ENCODE results near the gene RAP1GAP.

Gene RAP1GAP

DNA sequence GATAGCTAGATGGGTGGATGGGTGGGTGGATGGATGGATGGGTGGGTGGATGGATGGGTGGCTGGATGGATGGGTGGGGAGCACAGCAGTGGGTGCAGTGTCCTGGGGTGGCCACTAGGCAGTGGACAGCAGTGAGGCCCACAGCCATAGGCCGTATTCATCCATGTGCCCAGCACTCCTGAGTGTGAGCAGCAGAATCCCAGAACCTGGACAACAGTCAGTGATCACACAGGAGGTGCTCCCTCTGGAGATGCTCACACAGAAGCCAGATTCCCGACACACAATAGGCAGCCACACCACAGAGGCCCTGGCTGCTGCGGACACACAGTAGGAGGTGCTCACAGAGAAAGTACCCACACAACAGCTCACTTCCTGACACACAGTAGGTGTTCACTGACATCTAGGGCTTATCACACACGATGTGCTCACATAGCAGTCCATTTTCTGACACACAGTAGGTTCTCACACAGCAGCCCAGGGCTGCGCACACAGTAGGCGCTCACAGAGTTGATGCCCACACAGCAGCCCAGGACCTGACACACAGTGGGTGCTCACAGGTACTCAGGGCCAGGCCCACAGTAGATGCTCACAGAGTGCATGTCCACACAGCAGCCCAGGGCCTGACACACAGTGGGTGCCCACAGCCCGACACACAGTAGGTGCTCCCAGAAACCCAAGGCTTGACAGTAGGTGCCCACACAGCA lies 64.0 kb downstream of the RAP1GAP start:
- no peaks in the 10 kb centered on the region for H3K36me3 Mint-ChIP-seq (ENCODE audit: low read depth)
- no peak overlapping the region for H3K27ac Mint-ChIP-seq
- TF ChIP-seq, protein P1, sequence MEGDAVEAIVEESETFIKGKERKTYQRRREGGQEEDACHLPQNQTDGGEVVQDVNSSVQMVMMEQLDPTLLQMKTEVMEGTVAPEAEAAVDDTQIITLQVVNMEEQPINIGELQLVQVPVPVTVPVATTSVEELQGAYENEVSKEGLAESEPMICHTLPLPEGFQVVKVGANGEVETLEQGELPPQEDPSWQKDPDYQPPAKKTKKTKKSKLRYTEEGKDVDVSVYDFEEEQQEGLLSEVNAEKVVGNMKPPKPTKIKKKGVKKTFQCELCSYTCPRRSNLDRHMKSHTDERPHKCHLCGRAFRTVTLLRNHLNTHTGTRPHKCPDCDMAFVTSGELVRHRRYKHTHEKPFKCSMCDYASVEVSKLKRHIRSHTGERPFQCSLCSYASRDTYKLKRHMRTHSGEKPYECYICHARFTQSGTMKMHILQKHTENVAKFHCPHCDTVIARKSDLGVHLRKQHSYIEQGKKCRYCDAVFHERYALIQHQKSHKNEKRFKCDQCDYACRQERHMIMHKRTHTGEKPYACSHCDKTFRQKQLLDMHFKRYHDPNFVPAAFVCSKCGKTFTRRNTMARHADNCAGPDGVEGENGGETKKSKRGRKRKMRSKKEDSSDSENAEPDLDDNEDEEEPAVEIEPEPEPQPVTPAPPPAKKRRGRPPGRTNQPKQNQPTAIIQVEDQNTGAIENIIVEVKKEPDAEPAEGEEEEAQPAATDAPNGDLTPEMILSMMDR (IDR thresholded peaks at IDR 0.05), result no peak
- H3K4me1 Mint-ChIP-seq, result peaks cover 54% of the 10 kb centered on the region
- DNase-seq, result no peak
- no peaks in the 10 kb centered on the region for H3K9me3 Mint-ChIP-seq
- no peak overlapping the region for H3K4me3 Mint-ChIP-seq
- H3K27me3 Mint-ChIP-seq (ENCODE audit: low read depth, poor library complexity), result peaks cover 11% of the 10 kb centered on the region

DNA sequence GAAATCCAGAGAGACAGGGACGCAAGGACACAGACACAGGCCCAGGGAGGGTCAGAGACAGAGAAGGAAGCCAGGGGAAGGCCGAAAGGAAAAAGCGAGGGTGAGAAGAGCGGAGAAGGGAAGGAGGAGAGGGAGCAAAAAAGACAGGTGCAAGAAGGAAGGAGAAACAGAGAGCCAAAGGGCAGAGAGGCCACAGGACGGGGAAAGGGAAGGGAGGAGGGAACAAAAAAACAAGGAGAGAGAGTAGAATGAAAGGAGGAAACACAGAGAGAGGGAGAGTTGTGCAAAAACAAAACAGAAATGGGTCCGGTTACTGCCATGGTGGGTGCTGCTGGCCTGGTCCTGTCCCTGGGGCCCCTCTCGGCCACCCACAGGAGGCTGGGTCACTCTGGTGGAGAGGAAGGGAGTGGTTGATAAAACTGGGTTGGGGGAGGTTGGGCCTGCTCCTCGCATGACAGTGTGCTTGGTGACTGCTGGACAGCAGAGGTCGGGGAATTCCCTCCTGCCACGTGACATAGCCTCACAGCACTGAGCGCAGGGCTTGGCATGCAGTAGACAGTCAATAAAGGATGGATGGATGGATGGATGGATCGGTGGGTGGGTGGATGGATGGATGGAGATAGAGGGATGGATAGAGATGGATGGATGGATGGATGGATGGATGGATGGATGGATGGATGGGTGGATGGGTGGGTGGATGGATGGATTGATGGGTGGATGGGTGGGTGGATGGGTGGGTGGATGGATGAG lies 64.8 kb downstream of the RAP1GAP start:
- TF ChIP-seq, protein P1 (IDR thresholded peaks at IDR 0.05), result no peak
- Mint-ChIP-seq H3K27me3 (ENCODE audit: low read depth, poor library complexity) (peaks cover 11% of the 10 kb centered on the region), H3K27ac (peak overlapping the region; percentile 62), H3K36me3 (ENCODE audit: low read depth) (no peaks in the 10 kb centered on the region), H3K9me3 (no peaks in the 10 kb centered on the region), H3K4me3 (no peak overlapping the region), H3K4me1 (peaks cover 54% of the 10 kb centered on the region)
- DNase-seq, result no peak

DNA sequence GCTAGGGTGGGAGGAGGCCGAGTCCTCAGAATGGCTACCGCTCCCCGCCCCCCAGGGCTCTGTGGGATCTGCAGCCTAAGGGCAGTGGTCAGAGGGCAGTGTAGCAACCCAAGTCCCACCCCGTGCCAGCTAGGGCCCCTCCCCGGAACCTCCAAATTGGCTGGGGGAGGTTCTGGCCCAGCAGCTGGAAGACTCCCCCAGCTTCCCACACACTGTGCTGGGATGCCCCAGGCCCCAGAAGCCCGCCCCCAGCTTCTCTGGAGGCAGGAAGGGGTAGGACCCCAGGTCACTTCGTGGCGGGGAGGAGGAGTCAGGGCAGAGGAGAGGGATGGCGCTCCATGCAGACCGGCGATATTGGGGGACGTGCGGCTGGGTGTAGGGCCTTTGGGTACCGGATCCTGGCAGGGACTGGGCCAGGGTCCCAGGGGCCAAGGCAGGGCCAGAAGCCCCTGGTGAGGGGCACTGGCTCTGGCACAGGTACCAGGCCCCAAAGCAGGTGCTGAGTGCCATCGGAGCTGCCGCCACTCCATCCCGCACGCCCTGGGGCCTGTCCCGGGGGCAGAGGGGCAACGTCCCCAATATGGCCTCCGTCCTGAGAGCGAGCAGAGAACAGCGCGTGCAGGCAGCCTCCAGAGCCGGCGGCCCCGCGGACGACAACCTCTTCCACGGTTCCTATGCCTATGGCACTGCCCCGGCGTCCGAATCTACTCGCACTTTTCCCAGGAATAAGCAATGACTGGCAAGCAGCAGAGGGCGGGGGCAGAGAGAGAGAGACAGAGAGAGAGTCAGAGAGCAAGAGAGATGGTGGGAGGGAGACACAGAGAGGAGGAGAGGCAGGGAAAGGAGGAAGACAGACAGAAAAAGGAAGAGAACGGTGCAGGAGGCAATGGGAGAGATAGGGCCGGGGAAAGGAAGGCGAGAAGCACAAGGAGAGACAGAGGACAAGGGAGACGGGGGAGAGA lies 65.7 kb downstream of the RAP1GAP start:
- Mint-ChIP-seq H3K27ac (peak overlapping the region; percentile 62), H3K36me3 (ENCODE audit: low read depth) (no peaks in the 10 kb centered on the region), H3K4me1 (peaks cover 51% of the 10 kb centered on the region), H3K9me3 (no peaks in the 10 kb centered on the region), H3K4me3 (no peak overlapping the region), H3K27me3 (ENCODE audit: low read depth, poor library complexity) (peaks cover 11% of the 10 kb centered on the region)
- no peak for DNase-seq
- TF ChIP-seq, protein P1 (IDR thresholded peaks at IDR 0.05), result no peak

DNA sequence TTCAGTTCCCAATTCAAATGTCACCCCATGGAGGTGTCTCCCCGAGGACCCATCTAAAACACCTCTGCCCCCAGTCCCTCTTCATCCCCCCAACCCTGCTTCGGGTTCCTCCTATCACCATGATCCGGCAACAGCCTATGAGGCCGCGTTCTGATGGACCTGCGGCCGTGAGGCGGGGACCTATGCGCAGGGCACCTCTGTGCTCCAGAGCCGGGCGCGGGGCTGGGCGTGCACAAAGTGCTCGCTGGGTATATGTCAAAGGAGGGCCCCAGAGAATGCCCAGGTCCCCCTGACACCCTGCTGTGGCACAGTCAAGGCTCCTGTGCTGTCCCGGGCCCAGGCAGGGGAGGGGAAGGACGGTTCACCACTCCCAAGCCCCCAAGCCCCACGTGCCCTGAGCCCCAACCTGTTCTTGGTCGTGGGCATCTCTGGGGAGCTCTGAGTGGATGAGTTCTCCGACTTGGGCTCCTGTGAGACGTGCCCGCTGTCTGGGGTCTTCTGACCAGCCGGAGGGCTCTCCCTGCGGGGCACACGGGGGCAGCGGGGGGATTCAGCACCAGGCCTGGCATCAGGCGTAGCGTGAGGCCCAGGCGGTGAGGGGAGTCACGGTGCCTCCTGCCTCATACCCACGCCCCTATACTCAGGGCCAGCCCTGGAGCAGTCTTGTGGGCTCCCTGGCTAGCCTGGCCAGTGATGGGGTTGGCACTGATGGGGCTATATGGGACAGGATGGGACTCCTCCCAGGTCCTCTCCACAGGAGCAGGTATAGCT lies 67.7 kb downstream of the RAP1GAP start:
- peaks cover 9% of the 10 kb centered on the region for H3K27me3 Mint-ChIP-seq (ENCODE audit: low read depth, poor library complexity)
- H3K4me3 Mint-ChIP-seq, result no peak overlapping the region
- H3K36me3 Mint-ChIP-seq (ENCODE audit: low read depth), result no peaks in the 10 kb centered on the region
- no peak for DNase-seq
- H3K27ac Mint-ChIP-seq, result no peak overlapping the region
- no peaks in the 10 kb centered on the region for H3K9me3 Mint-ChIP-seq
- H3K4me1 Mint-ChIP-seq, result peaks cover 32% of the 10 kb centered on the region
- TF ChIP-seq, protein P1 (IDR thresholded peaks at IDR 0.05), result no peak

DNA sequence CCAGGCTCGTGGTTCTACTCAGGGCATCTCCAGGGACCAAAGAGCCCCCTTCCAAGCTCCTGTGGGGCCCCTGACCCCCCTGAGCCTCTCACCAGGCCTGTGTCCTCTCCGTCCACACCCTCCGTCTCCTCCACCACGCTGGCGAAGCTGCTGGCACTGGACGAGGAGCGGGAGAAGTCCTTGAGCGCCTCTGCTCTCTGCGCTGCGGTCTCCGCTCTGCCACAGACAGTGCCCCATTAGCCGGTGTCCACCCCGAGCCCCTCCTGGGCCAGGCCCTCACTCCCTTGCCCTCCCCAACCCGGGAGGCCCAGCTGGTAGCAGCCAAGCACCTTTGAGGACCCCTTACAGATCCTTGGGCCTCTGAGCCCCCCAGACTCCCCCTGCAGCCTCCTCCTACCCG lies 69.8 kb downstream of the RAP1GAP start:
- Mint-ChIP-seq H3K36me3 (ENCODE audit: low read depth) (no peaks in the 10 kb centered on the region), H3K27me3 (ENCODE audit: low read depth, poor library complexity) (peaks cover 7% of the 10 kb centered on the region), H3K4me3 (no peak overlapping the region), H3K4me1 (peaks cover 19% of the 10 kb centered on the region), H3K27ac (peak overlapping the region; percentile 77), H3K9me3 (no peaks in the 10 kb centered on the region)
- no peak for DNase-seq
- TF ChIP-seq, protein P1 (IDR thresholded peaks at IDR 0.05), result no peak

Data from nephron progenitor cell (in vitro differentiated cells).